ENCODE results near the gene GRM7.

GRM7 gene

GRCh38 chr3:7215706-7216105, 354.8 kb downstream of the GRM7 start:
- Histone ChIP-seq H3K9me3 (ENCODE audit: control insufficient read depth, insufficient read depth, low read depth, low read length) (no peaks in the 10 kb centered on the region), H3K4me3 (ENCODE audit: low read depth, low read length) (no peak overlapping the region), H3K4me1 (ENCODE audit: control insufficient read depth, insufficient read depth, low read length) (no peaks in the 10 kb centered on the region), H3K36me3 (ENCODE audit: control insufficient read depth in 2 of 2, insufficient read depth in 1 of 2, low read length in 2 of 2) (no peaks in the 10 kb centered on the region), H3K27ac (ENCODE audit: extremely low read depth, low read depth, low read length) (no peak overlapping the region)
- TF ChIP-seq RBAK (tag by site-specific recombination; IDR thresholded peaks at IDR 0.05) (no peak), GLIS2 (tag by site-specific recombination; IDR thresholded peaks at IDR 0.05) (no peak), PATZ1 (tag by site-specific recombination; IDR thresholded peaks at IDR 0.05) (no peak), ZNF121 (tag by site-specific recombination; IDR thresholded peaks at IDR 0.05) (no peak), IKZF3 (tag by site-specific recombination; IDR thresholded peaks at IDR 0.05) (no peak), ZEB2 (tag by site-specific recombination; IDR thresholded peaks at IDR 0.05) (no peak), ZNF560 (tag by site-specific recombination; IDR thresholded peaks at IDR 0.05; ENCODE audit: borderline replicate concordance) (no peak), KLF8 (tag by site-specific recombination; IDR thresholded peaks at IDR 0.05) (no peak), ZNF510 (tag by site-specific recombination; IDR thresholded peaks at IDR 0.05; ENCODE audit: insufficient replicate concordance) (no peak), ZNF221 (tag by site-specific recombination; IDR thresholded peaks at IDR 0.05; ENCODE audit: borderline replicate concordance) (no peak), MYNN (tag by site-specific recombination; IDR thresholded peaks at IDR 0.05; ENCODE audit: borderline replicate concordance) (no peak), ZNF391 (tag by site-specific recombination; IDR thresholded peaks at IDR 0.05; ENCODE audit: borderline replicate concordance, low read depth) (no peak), ZFP3 (tag by site-specific recombination; IDR thresholded peaks at IDR 0.05; ENCODE audit: low read depth) (no peak), TCF7L2 (IDR thresholded peaks at IDR 0.05; ENCODE audit: borderline replicate concordance, low read depth, low read length) (no peak), ZNF76 (tag by site-specific recombination; IDR thresholded peaks at IDR 0.05; ENCODE audit: borderline replicate concordance, low read depth) (no peak), ZNF354C (tag by site-specific recombination; IDR thresholded peaks at IDR 0.05; ENCODE audit: borderline replicate concordance, low read depth) (no peak), GLIS1 (tag by site-specific recombination; IDR thresholded peaks at IDR 0.05) (no peak), ZNF558 (tag by site-specific recombination; IDR thresholded peaks at IDR 0.05) (no peak)
- ChIA-PET POLR2A (no interaction called here), CTCF (no interaction called here)

- no peak overlapping the region for H3K27ac ChIP-seq (ENCODE audit: extremely low read depth, low read depth, low read length)
- no peak overlapping the region for H3K4me3 ChIP-seq (ENCODE audit: low read depth, low read length)
- no peaks in the 10 kb centered on the region for H3K4me1 ChIP-seq (ENCODE audit: control insufficient read depth, insufficient read depth, low read length)
- H3K9me3 ChIP-seq (ENCODE audit: control insufficient read depth, insufficient read depth, low read depth, low read length), result no peaks in the 10 kb centered on the region
- TF ChIP-seq ZNF473 (tag by site-specific recombination; IDR thresholded peaks at IDR 0.05) (no peak), ZNF26 (tag by site-specific recombination; IDR thresholded peaks at IDR 0.05) (no peak), SP3 (tag by site-specific recombination; IDR thresholded peaks at IDR 0.05) (no peak), ZNF248 (tag by site-specific recombination; IDR thresholded peaks at IDR 0.05) (no peak), YY2 (tag by site-specific recombination; IDR thresholded peaks at IDR 0.05) (no peak), YY1 (tag by site-specific recombination; IDR thresholded peaks at IDR 0.05) (no peak), ZNF274 (IDR thresholded peaks at IDR 0.05; ENCODE audit: low read length) (no peak), ZNF274 (tag by site-specific recombination; IDR thresholded peaks at IDR 0.05; ENCODE audit: borderline replicate concordance) (no peak), KLF16 (tag by site-specific recombination; IDR thresholded peaks at IDR 0.05) (no peak), ZNF529 (tag by site-specific recombination; IDR thresholded peaks at IDR 0.05; ENCODE audit: insufficient replicate concordance) (no peak), BCL11B (tag by site-specific recombination; IDR thresholded peaks at IDR 0.05; ENCODE audit: low read depth) (no peak), MYNN (tag by site-specific recombination; IDR thresholded peaks at IDR 0.05; ENCODE audit: borderline replicate concordance) (no peak), ZNF585B (tag by site-specific recombination; IDR thresholded peaks at IDR 0.05) (no peak), ZNF600 (tag by site-specific recombination; IDR thresholded peaks at IDR 0.05) (no peak), IKZF3 (tag by site-specific recombination; IDR thresholded peaks at IDR 0.05) (no peak), ZNF701 (tag by site-specific recombination; IDR thresholded peaks at IDR 0.05) (no peak), ZNF596 (tag by site-specific recombination; IDR thresholded peaks at IDR 0.05) (no peak)
- ChIA-PET CTCF (no interaction called here), POLR2A (no interaction called here)
- no peaks in the 10 kb centered on the region for H3K36me3 ChIP-seq (ENCODE audit: control insufficient read depth in 2 of 2, insufficient read depth in 1 of 2, low read length in 2 of 2)
These were observed 365.5 kb downstream of the GRM7 start for GRCh38 chr3:7226393-7226792.
